GM23338 (cell line): Measurements from ENCODE around the gene C12orf42.

Experiments used
- CREB1 ChIP-seq: fragments of 250-450 bp; sonication (Bioruptor Pico); IDR thresholded peaks from 2 replicates; pipeline ENCODE4 v1.5.0; 2020; ENCODE audit warnings: low read depth, mild to moderate bottlenecking, moderate library complexity
- ETS1 ChIP-seq: IDR thresholded peaks from 2 replicates; pipeline ENCODE4 v1.6.1; 2016; ENCODE audit warnings: antibody characterized with exemption
- EZH2 ChIP-seq: fragments of 200-600 bp; sonication (generic); IDR thresholded peaks from one replicate; pipeline ENCODE4 v1.8.0; 2017; ENCODE audit warnings: antibody characterized with exemption, mild to moderate bottlenecking, low read depth; ENCODE audit not compliant: unreplicated experiment
- EZH2phosphoT487 ChIP-seq: fragments of 200-600 bp; sonication (generic); IDR thresholded peaks from one replicate; pipeline ENCODE4 v1.8.1; 2018; ENCODE audit warnings: antibody characterized with exemption; ENCODE audit not compliant: unreplicated experiment
- JUNB ChIP-seq: IDR thresholded peaks from one replicate; pipeline ENCODE4 v1.6.1; 2016; ENCODE audit warnings: antibody characterized with exemption; ENCODE audit not compliant: unreplicated experiment
- NANOG ChIP-seq: IDR thresholded peaks from 2 replicates; pipeline ENCODE4 v1.6.1; 2016; ENCODE audit warnings: antibody characterized with exemption, borderline replicate concordance
- POLR2AphosphoS5 ChIP-seq: IDR thresholded peaks from 2 replicates; pipeline ENCODE4 v1.6.1; 2016; ENCODE audit warnings: antibody characterized with exemption, low read depth
- STAT1 ChIP-seq: IDR thresholded peaks from one replicate; pipeline ENCODE4 v1.6.1; 2016; ENCODE audit warnings: antibody characterized with exemption; ENCODE audit not compliant: unreplicated experiment
- ZNF114 ChIP-seq: fragments of 250-450 bp; sonication (Bioruptor Pico); IDR thresholded peaks from 2 replicates; pipeline ENCODE4 v1.5.0; 2020; ENCODE audit warnings: mild to moderate bottlenecking, moderate library complexity
- ZNF331 ChIP-seq: fragments of 250-450 bp; sonication (Bioruptor Pico); IDR thresholded peaks from 2 replicates; pipeline ENCODE4 v1.5.0; 2020; ENCODE audit warnings: low read depth, mild to moderate bottlenecking, moderate library complexity
- TF ChIP-seq, protein P1 (sequence below), 2 experiments: fragments of 200-600 bp in 1 of 2; sonication (generic) in 1 of 2; conservative IDR thresholded peaks; 2 replicates each; pipeline versions ENCODE4 v1.5.1 to v1.6.1; 2016 to 2017; ENCODE audit warnings: antibody characterized with exemption in 2 of 2, low read depth in 2 of 2, mild to moderate bottlenecking in 2 of 2, moderate library complexity in 1 of 2
- TF ChIP-seq, protein P2 (sequence below): fragments of 250-450 bp; sonication (Bioruptor Pico); IDR thresholded peaks from 2 replicates; pipeline ENCODE4 v1.5.0; 2020; ENCODE audit warnings: mild to moderate bottlenecking, moderate library complexity
- TF ChIP-seq, protein P3 (sequence below): IDR thresholded peaks from one replicate; pipeline ENCODE4 v1.6.1; 2018; ENCODE audit warnings: antibody characterized with exemption; ENCODE audit not compliant: unreplicated experiment

GRCh38 chr12:103501447-103501846 is 5.7 kb upstream of the C12orf42 start:
- TF ChIP-seq, protein P1, sequence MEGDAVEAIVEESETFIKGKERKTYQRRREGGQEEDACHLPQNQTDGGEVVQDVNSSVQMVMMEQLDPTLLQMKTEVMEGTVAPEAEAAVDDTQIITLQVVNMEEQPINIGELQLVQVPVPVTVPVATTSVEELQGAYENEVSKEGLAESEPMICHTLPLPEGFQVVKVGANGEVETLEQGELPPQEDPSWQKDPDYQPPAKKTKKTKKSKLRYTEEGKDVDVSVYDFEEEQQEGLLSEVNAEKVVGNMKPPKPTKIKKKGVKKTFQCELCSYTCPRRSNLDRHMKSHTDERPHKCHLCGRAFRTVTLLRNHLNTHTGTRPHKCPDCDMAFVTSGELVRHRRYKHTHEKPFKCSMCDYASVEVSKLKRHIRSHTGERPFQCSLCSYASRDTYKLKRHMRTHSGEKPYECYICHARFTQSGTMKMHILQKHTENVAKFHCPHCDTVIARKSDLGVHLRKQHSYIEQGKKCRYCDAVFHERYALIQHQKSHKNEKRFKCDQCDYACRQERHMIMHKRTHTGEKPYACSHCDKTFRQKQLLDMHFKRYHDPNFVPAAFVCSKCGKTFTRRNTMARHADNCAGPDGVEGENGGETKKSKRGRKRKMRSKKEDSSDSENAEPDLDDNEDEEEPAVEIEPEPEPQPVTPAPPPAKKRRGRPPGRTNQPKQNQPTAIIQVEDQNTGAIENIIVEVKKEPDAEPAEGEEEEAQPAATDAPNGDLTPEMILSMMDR (conservative IDR thresholded peaks at IDR 0.05; ENCODE audit: low read depth in 2 of 2), result no peak
- TF ChIP-seq JUNB, result no peak
- TF ChIP-seq POLR2AphosphoS5, result no peak
- TF ChIP-seq EZH2, result no peak
- no peak for TF ChIP-seq CREB1 (CRISPR knock-in tag)
- no peak for TF ChIP-seq EZH2phosphoT487
- TF ChIP-seq, protein P2, sequence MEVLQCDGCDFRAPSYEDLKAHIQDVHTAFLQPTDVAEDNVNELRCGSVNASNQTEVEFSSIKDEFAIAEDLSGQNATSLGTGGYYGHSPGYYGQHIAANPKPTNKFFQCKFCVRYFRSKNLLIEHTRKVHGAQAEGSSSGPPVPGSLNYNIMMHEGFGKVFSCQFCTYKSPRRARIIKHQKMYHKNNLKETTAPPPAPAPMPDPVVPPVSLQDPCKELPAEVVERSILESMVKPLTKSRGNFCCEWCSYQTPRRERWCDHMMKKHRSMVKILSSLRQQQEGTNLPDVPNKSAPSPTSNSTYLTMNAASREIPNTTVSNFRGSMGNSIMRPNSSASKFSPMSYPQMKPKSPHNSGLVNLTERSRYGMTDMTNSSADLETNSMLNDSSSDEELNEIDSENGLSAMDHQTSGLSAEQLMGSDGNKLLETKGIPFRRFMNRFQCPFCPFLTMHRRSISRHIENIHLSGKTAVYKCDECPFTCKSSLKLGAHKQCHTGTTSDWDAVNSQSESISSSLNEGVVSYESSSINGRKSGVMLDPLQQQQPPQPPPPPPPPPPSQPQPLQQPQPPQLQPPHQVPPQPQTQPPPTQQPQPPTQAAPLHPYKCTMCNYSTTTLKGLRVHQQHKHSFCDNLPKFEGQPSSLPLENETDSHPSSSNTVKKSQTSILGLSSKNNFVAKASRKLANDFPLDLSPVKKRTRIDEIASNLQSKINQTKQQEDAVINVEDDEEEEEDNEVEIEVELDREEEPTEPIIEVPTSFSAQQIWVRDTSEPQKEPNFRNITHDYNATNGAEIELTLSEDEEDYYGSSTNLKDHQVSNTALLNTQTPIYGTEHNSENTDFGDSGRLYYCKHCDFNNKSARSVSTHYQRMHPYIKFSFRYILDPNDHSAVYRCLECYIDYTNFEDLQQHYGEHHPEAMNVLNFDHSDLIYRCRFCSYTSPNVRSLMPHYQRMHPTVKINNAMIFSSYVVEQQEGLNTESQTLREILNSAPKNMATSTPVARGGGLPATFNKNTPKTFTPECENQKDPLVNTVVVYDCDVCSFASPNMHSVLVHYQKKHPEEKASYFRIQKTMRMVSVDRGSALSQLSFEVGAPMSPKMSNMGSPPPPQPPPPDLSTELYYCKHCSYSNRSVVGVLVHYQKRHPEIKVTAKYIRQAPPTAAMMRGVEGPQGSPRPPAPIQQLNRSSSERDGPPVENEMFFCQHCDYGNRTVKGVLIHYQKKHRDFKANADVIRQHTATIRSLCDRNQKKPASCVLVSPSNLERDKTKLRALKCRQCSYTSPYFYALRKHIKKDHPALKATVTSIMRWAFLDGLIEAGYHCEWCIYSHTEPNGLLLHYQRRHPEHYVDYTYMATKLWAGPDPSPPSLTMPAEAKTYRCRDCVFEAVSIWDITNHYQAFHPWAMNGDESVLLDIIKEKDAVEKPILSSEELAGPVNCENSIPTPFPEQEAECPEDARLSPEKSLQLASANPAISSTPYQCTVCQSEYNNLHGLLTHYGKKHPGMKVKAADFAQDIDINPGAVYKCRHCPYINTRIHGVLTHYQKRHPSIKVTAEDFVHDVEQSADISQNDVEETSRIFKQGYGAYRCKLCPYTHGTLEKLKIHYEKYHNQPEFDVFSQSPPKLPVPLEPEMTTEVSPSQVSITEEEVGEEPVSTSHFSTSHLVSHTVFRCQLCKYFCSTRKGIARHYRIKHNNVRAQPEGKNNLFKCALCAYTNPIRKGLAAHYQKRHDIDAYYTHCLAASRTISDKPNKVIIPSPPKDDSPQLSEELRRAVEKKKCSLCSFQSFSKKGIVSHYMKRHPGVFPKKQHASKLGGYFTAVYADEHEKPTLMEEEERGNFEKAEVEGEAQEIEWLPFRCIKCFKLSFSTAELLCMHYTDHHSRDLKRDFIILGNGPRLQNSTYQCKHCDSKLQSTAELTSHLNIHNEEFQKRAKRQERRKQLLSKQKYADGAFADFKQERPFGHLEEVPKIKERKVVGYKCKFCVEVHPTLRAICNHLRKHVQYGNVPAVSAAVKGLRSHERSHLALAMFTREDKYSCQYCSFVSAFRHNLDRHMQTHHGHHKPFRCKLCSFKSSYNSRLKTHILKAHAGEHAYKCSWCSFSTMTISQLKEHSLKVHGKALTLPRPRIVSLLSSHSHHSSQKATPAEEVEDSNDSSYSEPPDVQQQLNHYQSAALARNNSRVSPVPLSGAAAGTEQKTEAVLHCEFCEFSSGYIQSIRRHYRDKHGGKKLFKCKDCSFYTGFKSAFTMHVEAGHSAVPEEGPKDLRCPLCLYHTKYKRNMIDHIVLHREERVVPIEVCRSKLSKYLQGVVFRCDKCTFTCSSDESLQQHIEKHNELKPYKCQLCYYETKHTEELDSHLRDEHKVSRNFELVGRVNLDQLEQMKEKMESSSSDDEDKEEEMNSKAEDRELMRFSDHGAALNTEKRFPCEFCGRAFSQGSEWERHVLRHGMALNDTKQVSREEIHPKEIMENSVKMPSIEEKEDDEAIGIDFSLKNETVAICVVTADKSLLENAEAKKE (CRISPR knock-in tag), result no peak
- TF ChIP-seq, protein P3, sequence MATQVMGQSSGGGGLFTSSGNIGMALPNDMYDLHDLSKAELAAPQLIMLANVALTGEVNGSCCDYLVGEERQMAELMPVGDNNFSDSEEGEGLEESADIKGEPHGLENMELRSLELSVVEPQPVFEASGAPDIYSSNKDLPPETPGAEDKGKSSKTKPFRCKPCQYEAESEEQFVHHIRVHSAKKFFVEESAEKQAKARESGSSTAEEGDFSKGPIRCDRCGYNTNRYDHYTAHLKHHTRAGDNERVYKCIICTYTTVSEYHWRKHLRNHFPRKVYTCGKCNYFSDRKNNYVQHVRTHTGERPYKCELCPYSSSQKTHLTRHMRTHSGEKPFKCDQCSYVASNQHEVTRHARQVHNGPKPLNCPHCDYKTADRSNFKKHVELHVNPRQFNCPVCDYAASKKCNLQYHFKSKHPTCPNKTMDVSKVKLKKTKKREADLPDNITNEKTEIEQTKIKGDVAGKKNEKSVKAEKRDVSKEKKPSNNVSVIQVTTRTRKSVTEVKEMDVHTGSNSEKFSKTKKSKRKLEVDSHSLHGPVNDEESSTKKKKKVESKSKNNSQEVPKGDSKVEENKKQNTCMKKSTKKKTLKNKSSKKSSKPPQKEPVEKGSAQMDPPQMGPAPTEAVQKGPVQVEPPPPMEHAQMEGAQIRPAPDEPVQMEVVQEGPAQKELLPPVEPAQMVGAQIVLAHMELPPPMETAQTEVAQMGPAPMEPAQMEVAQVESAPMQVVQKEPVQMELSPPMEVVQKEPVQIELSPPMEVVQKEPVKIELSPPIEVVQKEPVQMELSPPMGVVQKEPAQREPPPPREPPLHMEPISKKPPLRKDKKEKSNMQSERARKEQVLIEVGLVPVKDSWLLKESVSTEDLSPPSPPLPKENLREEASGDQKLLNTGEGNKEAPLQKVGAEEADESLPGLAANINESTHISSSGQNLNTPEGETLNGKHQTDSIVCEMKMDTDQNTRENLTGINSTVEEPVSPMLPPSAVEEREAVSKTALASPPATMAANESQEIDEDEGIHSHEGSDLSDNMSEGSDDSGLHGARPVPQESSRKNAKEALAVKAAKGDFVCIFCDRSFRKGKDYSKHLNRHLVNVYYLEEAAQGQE, result no peak
- TF ChIP-seq ETS1, result no peak
- TF ChIP-seq NANOG, result no peak
- TF ChIP-seq ZNF114 (CRISPR knock-in tag), result no peak
- TF ChIP-seq ZNF331, result no peak
- TF ChIP-seq STAT1, result no peak
